Heart right ventricle (tissue), 16 donors: ENCODE data around the gene POLR1H. TPM values are rescaled to one million over a fixed set of nuclear protein-coding genes. Genes with fewer than 3 reads are reported as not detected.

Experiments used
- ATAC-seq, 8 donors: fragments of 200-7000 bp; cut with Tn5 transposase; one replicate each; pipeline ENCODE4 v1.9.1; 2020; ENCODE audit warnings: mild to moderate bottlenecking in 8 of 8, moderate library complexity in 8 of 8, moderate number of reproducible peaks in 1 of 8
- DNase-seq, 2 donors: peaks; one replicate each; pipeline ENCODE4 v3.0.0-alpha.2; 2020
- H3K27ac ChIP-seq, 10 donors: fragments of 200-600 bp; sonication (generic) in 2 of 10; one replicate each; pipeline versions ENCODE4 v1.5.0 to v1.8.0; 2020 to 2022; ENCODE audit warnings: mild to moderate bottlenecking in 3 of 10
- H3K27me3 ChIP-seq, 7 donors: fragments of 200-600 bp; one replicate each; pipeline ENCODE4 v1.8.0; 2021 to 2022; ENCODE audit warnings: mild to moderate bottlenecking in 2 of 7
- H3K36me3 ChIP-seq, 9 donors: fragments of 200-600 bp; sonication (generic) in 1 of 9; one replicate each; pipeline versions ENCODE4 v1.5.0 to v1.8.0; 2020 to 2022; ENCODE audit warnings: mild to moderate bottlenecking in 2 of 9
- H3K4me1 ChIP-seq, 9 donors: fragments of 200-600 bp; sonication (generic) in 1 of 9; one replicate each; pipeline versions ENCODE4 v1.5.0 to v1.8.0; 2020 to 2022; ENCODE audit warnings: mild to moderate bottlenecking in 4 of 9
- H3K4me3 ChIP-seq, 10 donors: fragments of 200-600 bp; sonication (generic) in 2 of 10; one replicate each; pipeline versions ENCODE4 v1.5.0 to v1.8.0; 2020 to 2022; ENCODE audit warnings: mild to moderate bottlenecking in 7 of 10, moderate library complexity in 2 of 10
- H3K9me3 ChIP-seq, 11 donors: fragments of 200-600 bp in 10 of 11; sonication (generic) in 2 of 11; one replicate each; pipeline versions ENCODE4 v1.5.0 to v1.8.0; 2013 to 2022; ENCODE audit warnings: mild to moderate bottlenecking in 2 of 11, control low read depth in 1 of 11, moderate library complexity in 1 of 11
- CTCF ChIP-seq, 9 donors: fragments of 200-600 bp; sonication (generic) in 2 of 9; IDR thresholded peaks; one replicate each; pipeline versions ENCODE4 v1.5.0 to v1.8.0; 2021 to 2022; ENCODE audit warnings: antibody characterized with exemption in 9 of 9, mild to moderate bottlenecking in 5 of 9, moderate library complexity in 1 of 9
- WGBS, 2 donors: extraction: QIAGEN DNeasy Blood & Tissue Kit; methylation state at CpG; one replicate each; pipeline ENCODE4 v1.1.7; 2013; ENCODE audit warnings: inconsistent platforms in 1 of 2; 5-methylcytosine and 5-hydroxymethylcytosine counted together
- intact Hi-C, 10 donors: fragments of 100-400 bp; cut with DNase I; formaldehyde crosslinking; loops; one replicate each; pipeline versions ENCODE4 v1.11.1 to v1.14.2; 2022
- polyA plus RNA-seq, 2 donors: library from polyadenylated mRNA; stranded (reverse); fragments of 200-250 nt; gene quantifications; one replicate each; pipeline ENCODE4 v1.2.3, GENCODE V29; 2013
- total RNA-seq, 10 donors: library from RNA; stranded (reverse); fragmentation: NEBNext Ultra II Directional in 3 of 10; extraction: Animal tissue kit (Norgen Biotek cat#: 25700) in 3 of 10; gene quantifications; one replicate each; pipeline versions ENCODE4 v1.2.1 to v1.2.4, GENCODE V29; 2021 to 2023
- donor health status: Arrhythmogenic right ventricular cardiomyopathy.
- donor health status: ischemic (EF 13 %, LVEDD 7.1; RV severe dilation, severe dysfunction).
- donor health status: healthy with polysubstance abuse.
- donor health status: DM: no; HTN: yes; CAD: no.
- donor health status: DM: no; HTN: no; CAD: no.
- donor health status: ischemic (EF 25% LVEDD 6.9; RV normal size, moderate dysfunction).
- donor health status: ischemic (EF 25% LVEDD 5.7; RV mildly dilated, moderate dysfunction).
- donor health status: healthy.
- donor health status: DM: yes; HTN: yes; CAD: no.
- donor health status: Ischemic cardiomyopathy.
- donor health status: ischemic (EF 35%, LVEDD 5.7; RV mildly dilated, moderate dysfunction).
- donor health status: nonischemic (EF 11% LVEDD 7.7; RV severe dilation, severe dysfunction).
- donor health status: DM: yes; HTN: yes; CAD: no.
- donor health status: PGD.
- donor health status: ischemic (EF 29% LVEDD 5.4; RV normal size, mild dysfunction).
- donor health status: nonischemic (EF 23%, LVEDD 6.1; RV moderate dilation, normal function).

POLR1H gene
- total and polyA plus RNA-seq, 12 donors, result 11.5 to 45.2 (median 14.9) TPM

- WGBS, 2 donors, result 62 to 79% methylated on average over 2 of the region's 2 CpGs
- TF ChIP-seq CTCF (IDR thresholded peaks at IDR 0.05), result no peak
- Histone ChIP-seq H3K27me3 (no peaks in the 10 kb centered on the region), H3K4me3 (no peak overlapping the region), H3K27ac (no peak overlapping the region), H3K4me1 (peaks cover 0 to 19% (median 4%) of the 10 kb centered on the region in 9 donors), H3K9me3 (no peaks in the 10 kb centered on the region), H3K36me3 (peaks cover 0 to 3% (median 0%) of the 10 kb centered on the region in 9 donors)
- DNase-seq (no peak), ATAC-seq (no peak)
- intact Hi-C loops, result no loop called here
These were observed 13.8 kb upstream of the POLR1H start for GRCh38 chr6:30047220-30047619.

- DNase-seq, result no peak
- Histone ChIP-seq H3K27ac (no peak overlapping the region), H3K4me3 (no peak overlapping the region), H3K36me3 (peaks cover 0 to 55% (median 15%) of the 10 kb centered on the region in 9 donors), H3K4me1 (peaks cover 0 to 6% (median 0%) of the 10 kb centered on the region in 9 donors), H3K27me3 (no peaks in the 10 kb centered on the region), H3K9me3 (no peaks in the 10 kb centered on the region)
- TF ChIP-seq CTCF (IDR thresholded peaks at IDR 0.05), result no peak
- intact Hi-C loops, result no loop called here
- WGBS, 2 donors, result 78 to 86% methylated on average over 3 of the region's 3 CpGs
- no peak for ATAC-seq
These were observed 7.4 kb upstream of the POLR1H start for GRCh38 chr6:30053682-30054081.

- Histone ChIP-seq H3K27ac (no peak overlapping the region), H3K4me1 (peaks cover 4 to 21% (median 11%) of the 10 kb centered on the region in 9 donors), H3K4me3 (no peak overlapping the region), H3K36me3 (peaks cover 0 to 55% (median 15%) of the 10 kb centered on the region in 9 donors), H3K27me3 (no peaks in the 10 kb centered on the region), H3K9me3 (no peaks in the 10 kb centered on the region)
- WGBS, 2 donors, result 68 to 72% methylated on average over 1 of the region's 1 CpG
- no peak for ATAC-seq
- no peak for DNase-seq
- no peak for TF ChIP-seq CTCF (IDR thresholded peaks at IDR 0.05)
- intact Hi-C loops, result no loop called here
These were observed 5.6 kb upstream of the POLR1H start for GRCh38 chr6:30055513-30055912.

- Histone ChIP-seq H3K4me1 (peaks cover 4 to 41% (median 31%) of the 10 kb centered on the region in 9 donors), H3K27ac (peak overlapping the region; percentile 43 to 95 (median 92)), H3K4me3 (peak overlapping the region; percentile 66 to 94 (median 82)), H3K9me3 (no peaks in the 10 kb centered on the region), H3K36me3 (peaks cover 0 to 57% (median 13%) of the 10 kb centered on the region in 9 donors), H3K27me3 (no peaks in the 10 kb centered on the region)
- peak in 1 of 2 donors; percentile 20 for DNase-seq
- no peak for TF ChIP-seq CTCF (IDR thresholded peaks at IDR 0.05)
- WGBS, 2 donors, result 0 to 1% methylated on average over 24 of the region's 24 CpGs
- intact Hi-C loops, result loop anchor here in 1 of 10 donors (2.0 kb wide), 1 partner anchor 84 kb away; no protein-coding TSS in a partner anchor
- ATAC-seq, result peak; percentile 3 to 45 (median 32)
These were observed 416 bp upstream of the POLR1H start for GRCh38 chr6:30060606-30061091.
